ENCODE measurements around the gene SHF. TPM values are rescaled to one million over a fixed set of nuclear protein-coding genes. Genes with fewer than 3 reads are reported as not detected.

Gene SHF
- total RNA-seq, 2 donors from 2014 or later: 0.81 to 1.4 TPM

DNA sequence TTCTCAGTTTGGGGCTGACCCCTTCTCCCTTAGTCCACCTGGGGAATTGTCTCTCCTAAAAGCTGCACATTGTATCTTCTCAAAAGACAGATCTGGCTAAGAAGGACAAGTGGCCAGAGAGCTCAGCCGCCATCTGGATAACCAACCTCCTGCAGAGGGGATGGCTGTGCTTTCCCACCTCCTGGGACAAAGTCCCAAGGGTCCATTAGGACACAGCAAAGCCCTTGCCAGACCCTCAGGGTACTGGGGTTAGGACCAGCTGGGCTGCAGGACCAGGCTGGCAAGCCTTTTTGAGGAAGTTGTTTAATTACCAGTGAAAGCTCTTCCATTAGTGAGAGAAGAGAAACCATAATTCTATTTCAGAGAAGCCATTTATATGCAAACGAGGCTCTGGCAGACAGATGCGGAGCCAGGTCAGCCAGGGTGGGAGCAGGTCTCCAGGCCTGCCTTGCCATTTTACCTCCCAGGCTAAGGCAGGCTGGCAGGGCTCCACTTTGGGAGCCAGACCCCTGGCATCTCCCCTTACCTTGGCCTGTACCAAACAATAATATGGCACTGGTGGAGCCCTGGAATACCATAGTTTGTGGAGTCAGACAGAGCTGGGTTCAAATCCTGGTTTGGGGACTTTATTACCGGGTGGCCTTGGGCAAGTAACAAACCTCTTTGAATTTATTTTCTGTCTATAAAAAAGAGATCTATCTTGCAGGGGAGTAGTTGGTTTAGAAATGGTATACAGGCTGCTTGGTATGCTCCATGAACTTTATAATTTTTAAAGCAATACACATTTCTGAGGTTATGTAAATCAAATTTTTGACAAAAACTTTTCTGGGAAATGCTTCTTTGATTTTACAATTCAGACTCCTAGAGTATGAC lies 17.9 kb downstream of the SHF start:
- Mint-ChIP-seq H3K4me1 (ENCODE audit: low read depth in 2 of 2) (peaks cover 6 to 12% of the 10 kb centered on the region in 2 donors), H3K36me3 (no peaks in the 10 kb centered on the region), H3K9me3 (no peaks in the 10 kb centered on the region), H3K4me3 (no peak overlapping the region), H3K27me3 (no peaks in the 10 kb centered on the region), H3K27ac (no peak overlapping the region)
- ATAC-seq (no peak), DNase-seq (ENCODE audit: low spot score) (no peak)

DNA sequence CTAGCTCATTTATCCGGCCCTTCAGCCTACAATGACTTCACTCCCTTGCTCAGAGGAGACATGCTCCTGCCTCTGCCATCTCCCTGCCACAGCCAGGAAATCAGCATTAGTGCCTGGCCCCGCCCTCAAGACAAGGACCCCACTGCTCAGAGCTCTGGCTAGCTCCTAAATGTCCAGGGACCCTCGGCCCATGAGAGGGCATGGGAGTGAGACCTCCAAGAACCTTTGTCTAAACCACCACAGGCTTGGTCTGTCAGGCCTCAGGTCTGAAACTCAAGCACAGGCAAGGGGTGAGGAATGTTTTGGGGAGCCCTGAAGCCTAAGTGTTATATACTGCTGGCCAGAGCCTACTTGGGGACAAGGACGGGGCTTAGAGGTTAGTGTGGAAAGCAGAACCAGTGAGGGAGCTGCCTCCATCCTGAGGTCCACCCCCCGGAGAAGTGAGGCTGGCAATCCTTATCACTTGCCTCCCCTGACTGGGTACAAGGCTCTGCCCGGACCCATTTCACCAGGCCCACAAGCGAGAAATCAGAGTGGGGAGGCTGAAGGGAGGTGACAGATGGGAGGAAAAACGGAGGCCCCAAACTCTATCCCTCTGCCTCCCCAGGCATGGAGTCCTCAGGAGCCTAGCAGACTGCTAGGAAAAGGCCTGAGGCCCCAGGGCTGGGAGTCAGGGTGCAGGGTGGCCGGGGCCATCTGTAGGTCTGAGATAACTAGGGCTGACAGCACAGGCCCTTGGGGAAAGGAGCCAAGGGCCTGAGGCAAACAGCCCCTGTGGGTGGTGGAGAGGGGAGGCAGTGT lies 18.8 kb downstream of the SHF start:
- Mint-ChIP-seq H3K4me1 (ENCODE audit: low read depth in 2 of 2) (peaks cover 6 to 15% of the 10 kb centered on the region in 2 donors), H3K36me3 (no peaks in the 10 kb centered on the region), H3K27me3 (no peaks in the 10 kb centered on the region), H3K9me3 (no peaks in the 10 kb centered on the region), H3K27ac (no peak overlapping the region), H3K4me3 (no peak overlapping the region)
- DNase-seq (ENCODE audit: low spot score) (no peak), ATAC-seq (no peak)

DNA sequence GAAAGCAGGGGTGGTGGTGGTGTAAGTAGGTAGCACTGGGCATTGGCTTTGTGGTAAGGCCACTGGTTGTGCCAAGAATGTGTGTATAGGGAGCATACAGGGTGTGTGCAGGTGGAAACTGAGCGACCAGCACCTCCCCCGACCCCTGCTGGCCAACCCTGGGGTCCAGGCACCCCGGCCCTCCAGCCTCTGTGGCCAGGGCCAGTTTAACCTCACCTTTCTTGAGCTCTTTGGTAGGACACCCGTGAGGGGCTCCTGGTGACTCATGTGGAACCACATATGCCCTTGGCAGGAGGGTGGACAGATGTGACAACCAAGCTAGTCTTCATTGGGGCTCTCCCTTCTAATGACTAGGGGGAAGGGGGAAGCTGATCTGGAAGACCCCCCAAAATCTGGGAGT lies 19.5 kb downstream of the SHF start:
- no peak overlapping the region for H3K4me3 Mint-ChIP-seq
- H3K9me3 Mint-ChIP-seq: no peaks in the 10 kb centered on the region
- ATAC-seq: no peak
- DNase-seq (ENCODE audit: low spot score): no peak
- H3K36me3 Mint-ChIP-seq: no peaks in the 10 kb centered on the region
- H3K27me3 Mint-ChIP-seq: no peaks in the 10 kb centered on the region
- H3K4me1 Mint-ChIP-seq (ENCODE audit: low read depth in 2 of 2): peaks cover 6 to 16% of the 10 kb centered on the region in 2 donors
- H3K27ac Mint-ChIP-seq: no peak overlapping the region

DNA sequence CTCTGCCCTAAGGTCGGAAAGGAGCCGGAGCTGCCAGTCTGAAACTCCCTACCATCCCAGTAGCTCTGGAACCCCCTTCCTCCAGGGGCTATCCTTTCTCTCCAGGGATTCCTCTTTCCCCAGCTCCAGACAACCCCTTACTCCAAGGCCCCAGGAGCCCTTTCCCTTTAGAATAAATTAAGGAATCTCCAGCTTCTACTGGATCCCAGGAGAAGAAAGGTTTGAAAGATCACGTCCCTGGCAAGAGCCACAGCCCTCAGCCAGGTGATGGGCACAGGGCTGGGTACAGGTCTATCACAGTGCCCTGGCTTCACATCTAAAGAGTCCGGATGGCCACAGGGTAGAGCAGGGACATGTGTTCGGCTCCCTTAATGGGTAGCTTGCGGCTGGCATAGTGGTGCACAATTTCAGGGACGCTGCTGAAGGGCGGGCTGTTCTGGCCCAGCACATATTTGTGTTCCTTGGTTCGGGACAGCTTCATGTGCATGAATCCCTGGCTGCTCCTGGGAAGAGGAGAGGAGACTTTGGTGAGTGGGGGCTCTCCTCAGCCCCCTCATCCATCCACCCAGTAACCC lies 20.0 kb downstream of the SHF start:
- Mint-ChIP-seq H3K27ac (peak overlapping the region; percentile 35 to 79), H3K27me3 (no peaks in the 10 kb centered on the region), H3K36me3 (no peaks in the 10 kb centered on the region), H3K4me3 (peak overlapping the region; percentile 30), H3K4me1 (ENCODE audit: low read depth in 2 of 2) (peaks cover 6 to 21% of the 10 kb centered on the region in 2 donors), H3K9me3 (no peaks in the 10 kb centered on the region)
- DNase-seq (ENCODE audit: low spot score) (no peak), ATAC-seq (no peak)

DNA sequence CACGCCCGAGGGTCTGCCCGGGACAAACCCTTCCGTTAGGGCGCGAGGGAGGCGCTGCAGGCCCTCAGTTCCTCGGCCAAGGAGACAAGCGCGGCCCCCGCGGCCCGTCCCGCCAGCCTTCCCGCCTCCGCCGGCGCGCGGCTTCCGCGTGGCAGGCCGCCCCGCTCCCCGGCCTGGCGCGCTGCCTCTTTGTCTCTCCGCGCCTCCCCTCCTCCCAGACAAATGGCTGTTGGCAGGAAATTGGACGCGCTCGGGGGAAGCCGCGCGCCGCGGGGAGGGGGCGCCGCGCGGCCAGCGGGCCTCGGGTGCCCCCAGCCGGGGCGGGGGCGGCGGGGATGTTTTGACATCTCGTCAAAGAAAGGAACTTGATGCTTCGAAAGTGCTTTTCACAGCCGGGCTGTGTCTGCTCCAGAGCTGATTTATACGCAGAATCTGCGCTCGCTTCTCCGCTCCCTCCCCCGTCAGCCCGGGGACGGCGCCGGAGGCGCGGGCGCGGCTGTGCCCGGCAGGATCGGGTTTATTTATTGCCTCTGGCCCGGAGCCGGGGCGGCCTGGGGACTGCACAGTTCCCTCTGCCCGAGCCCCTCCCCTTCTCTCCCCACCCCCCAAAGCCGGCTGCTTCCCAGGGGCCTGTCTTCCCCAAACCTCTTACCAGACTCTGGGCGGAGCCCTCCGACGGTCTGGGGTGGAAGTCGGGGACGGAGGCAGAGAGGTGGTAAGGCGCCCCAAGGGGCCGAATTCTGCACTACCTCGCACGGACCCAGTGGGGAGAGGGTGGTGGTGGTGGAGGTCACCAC lies 20.7 kb downstream of the SHF start:
- H3K36me3 Mint-ChIP-seq: no peaks in the 10 kb centered on the region
- H3K4me1 Mint-ChIP-seq (ENCODE audit: low read depth in 2 of 2): peaks cover 6 to 22% of the 10 kb centered on the region in 2 donors
- H3K27me3 Mint-ChIP-seq: no peaks in the 10 kb centered on the region
- DNase-seq (ENCODE audit: low spot score) (peak; percentile 87), ATAC-seq (peak; percentile 92 to 95)
- no peaks in the 10 kb centered on the region for H3K9me3 Mint-ChIP-seq
- peak overlapping the region; percentile 30 for H3K4me3 Mint-ChIP-seq
- H3K27ac Mint-ChIP-seq: peak overlapping the region; percentile 35 to 79

DNA sequence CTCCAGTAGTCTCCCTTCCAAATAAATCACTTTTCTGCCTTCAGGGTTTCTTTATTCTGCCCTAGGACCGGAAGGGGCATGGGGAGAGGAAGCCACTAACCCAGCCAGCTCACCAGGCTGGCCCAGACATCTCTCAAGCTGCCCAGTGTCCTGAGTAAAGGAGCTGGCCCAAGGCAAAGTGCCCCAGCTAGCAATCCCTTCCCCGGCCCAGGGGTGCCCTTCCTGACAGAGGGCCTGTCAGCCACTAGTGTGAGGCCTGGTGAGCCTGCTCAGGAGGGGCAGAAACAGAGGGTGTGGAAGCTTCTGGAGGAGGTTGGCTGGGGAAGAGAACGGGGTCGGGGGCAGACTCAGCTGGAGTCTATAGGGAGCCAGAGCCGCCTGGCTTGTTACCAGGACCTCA lies 22.2 kb downstream of the SHF start:
- no peaks in the 10 kb centered on the region for H3K9me3 Mint-ChIP-seq
- H3K27ac Mint-ChIP-seq: peak overlapping the region; percentile 64 to 89
- peaks cover 6 to 27% of the 10 kb centered on the region in 2 donors for H3K4me1 Mint-ChIP-seq (ENCODE audit: low read depth in 2 of 2)

DNA sequence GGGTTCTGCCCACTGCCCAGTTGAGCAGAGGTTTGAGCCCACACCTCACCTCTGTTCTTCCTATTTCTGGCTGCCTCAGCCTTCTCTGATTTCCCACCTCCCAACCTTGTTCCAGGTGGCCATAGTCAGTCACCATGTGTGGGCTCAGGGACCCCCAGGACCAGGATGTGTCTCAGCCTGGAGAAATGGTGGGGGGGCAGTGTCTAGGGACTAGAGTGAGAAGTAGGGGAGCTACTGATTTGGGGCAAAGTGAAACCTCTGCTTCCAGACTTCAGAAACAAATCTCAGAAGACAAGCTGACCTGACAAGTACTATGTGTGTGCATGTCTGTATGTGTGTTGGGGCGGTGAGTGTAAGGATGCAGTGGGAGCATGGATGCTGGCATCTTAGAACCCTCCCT lies 22.9 kb downstream of the SHF start:
- ATAC-seq (no peak), DNase-seq (ENCODE audit: low spot score) (no peak)
- H3K4me3 Mint-ChIP-seq: peak overlapping the region; percentile 22
- H3K27me3 Mint-ChIP-seq: no peaks in the 10 kb centered on the region
- H3K9me3 Mint-ChIP-seq: no peaks in the 10 kb centered on the region
- H3K27ac Mint-ChIP-seq: peak overlapping the region; percentile 64 to 89
- no peaks in the 10 kb centered on the region for H3K36me3 Mint-ChIP-seq
- peaks cover 10 to 32% of the 10 kb centered on the region in 2 donors for H3K4me1 Mint-ChIP-seq (ENCODE audit: low read depth in 2 of 2)

More for the DNA sequence above, 22.2 kb downstream of the SHF start:
- DNase-seq (ENCODE audit: low spot score): no peak
- Mint-ChIP-seq H3K4me3 (peak overlapping the region; percentile 22), H3K36me3 (no peaks in the 10 kb centered on the region), H3K27me3 (no peaks in the 10 kb centered on the region)
- no peak for ATAC-seq

DNA sequence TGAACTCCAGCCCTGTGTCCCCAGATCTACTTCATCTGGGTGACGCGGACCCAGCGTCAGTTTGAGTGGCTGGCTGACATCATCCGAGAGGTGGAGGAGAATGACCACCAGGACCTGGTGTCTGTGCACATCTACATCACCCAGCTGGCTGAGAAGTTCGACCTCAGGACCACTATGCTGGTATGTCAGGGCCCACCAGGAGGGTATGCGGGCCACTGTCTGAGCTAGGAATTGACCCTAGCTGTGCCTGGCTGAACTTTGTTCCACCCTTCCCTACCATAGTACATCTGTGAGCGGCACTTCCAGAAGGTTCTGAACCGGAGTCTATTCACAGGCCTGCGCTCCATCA lies 24.3 kb downstream of the SHF start:
- ATAC-seq (no peak), DNase-seq (ENCODE audit: low spot score) (no peak)
- peak overlapping the region in 1 of 2 donors; percentile 75 for H3K27ac Mint-ChIP-seq
- H3K27me3 Mint-ChIP-seq: no peaks in the 10 kb centered on the region
- H3K36me3 Mint-ChIP-seq: no peaks in the 10 kb centered on the region
- H3K9me3 Mint-ChIP-seq: no peaks in the 10 kb centered on the region
- H3K4me3 Mint-ChIP-seq: no peak overlapping the region
- peaks cover 19 to 36% of the 10 kb centered on the region in 2 donors for H3K4me1 Mint-ChIP-seq (ENCODE audit: low read depth in 2 of 2)

DNA sequence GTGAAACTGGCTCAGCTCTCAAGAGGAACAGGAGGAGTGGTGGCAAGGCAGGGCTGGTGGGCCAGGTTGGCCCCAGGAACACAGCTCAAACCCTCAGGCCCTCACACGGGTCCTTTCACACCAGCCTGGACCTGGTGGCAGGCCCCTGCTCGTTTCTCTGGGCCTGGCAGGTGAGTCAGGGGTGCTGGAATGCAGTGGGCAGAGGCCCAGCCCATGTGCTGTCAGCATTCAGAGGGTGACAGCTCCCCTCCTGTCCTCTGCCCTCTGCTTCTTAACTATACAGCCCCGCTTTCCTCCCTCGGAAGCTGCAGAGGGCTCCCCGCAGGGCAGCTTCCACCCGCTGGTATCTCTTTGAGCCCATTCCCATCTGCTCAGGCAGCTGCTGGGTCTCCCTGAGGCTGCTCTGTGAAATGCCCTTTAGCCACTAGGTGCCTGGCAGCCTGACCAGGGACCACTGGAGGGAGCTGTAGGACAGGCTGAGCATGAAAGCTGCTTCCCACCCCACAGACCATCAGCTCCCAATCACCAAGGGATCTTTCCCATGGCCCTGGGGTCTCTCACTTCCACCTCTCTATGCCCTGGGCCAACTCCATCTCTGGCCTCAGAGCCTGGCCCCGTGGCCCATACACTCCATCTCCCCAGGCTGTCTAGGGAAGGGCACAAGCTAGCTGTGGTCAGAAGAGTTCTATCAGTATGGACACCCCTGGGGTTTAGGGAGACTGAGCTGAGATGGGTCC lies 24.8 kb downstream of the SHF start:
- Mint-ChIP-seq H3K27ac (peak overlapping the region in 1 of 2 donors; percentile 56), H3K4me1 (ENCODE audit: low read depth in 2 of 2) (peaks cover 19 to 39% of the 10 kb centered on the region in 2 donors), H3K36me3 (no peaks in the 10 kb centered on the region), H3K9me3 (no peaks in the 10 kb centered on the region), H3K27me3 (no peaks in the 10 kb centered on the region), H3K4me3 (no peak overlapping the region)
- DNase-seq (ENCODE audit: low spot score) (peak; percentile 81), ATAC-seq (peak; percentile 25 to 56)

DNA sequence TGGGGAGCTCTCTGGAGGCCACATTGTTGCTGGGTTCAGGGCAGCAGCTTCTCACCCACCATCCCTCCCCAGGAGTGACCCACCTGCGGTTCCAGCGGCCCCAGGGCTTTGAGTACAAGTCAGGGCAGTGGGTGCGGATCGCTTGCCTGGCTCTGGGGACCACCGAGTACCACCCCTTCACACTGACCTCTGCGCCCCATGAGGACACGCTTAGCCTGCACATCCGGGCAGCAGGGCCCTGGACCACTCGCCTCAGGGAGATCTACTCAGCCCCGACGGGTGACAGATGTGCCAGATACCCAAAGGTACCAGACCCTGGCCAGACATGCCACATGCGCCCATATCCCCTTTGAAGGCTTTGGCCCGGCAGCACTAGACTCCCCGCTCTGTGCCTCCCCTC lies 26.1 kb downstream of the SHF start:
- H3K36me3 Mint-ChIP-seq: no peaks in the 10 kb centered on the region
- no peaks in the 10 kb centered on the region for H3K9me3 Mint-ChIP-seq
- no peak for ATAC-seq
- DNase-seq (ENCODE audit: low spot score): no peak
- peaks cover 24 to 38% of the 10 kb centered on the region in 2 donors for H3K4me1 Mint-ChIP-seq (ENCODE audit: low read depth in 2 of 2)
- H3K27me3 Mint-ChIP-seq: no peaks in the 10 kb centered on the region
- no peak overlapping the region for H3K4me3 Mint-ChIP-seq
- no peak overlapping the region for H3K27ac Mint-ChIP-seq

DNA sequence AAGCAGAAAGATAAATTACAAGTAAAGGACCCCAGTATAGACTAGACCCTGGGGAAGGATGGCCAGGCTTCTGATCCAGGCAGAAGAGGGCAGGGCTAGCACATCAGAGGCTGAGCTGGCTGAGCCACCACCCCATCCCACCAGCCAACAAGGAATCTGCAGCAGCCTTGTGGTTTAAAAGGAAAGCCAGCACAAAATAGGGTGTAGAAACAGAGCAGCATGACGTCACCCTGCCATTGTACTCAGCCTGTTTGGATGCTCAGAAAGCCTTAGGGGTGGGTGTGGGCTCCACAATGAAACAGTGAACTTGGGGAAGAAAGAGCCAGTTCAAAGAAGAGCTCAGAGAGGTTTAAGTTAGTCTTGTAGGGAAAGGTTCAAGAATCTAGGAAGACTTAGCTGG lies 29.8 kb downstream of the SHF start:
- Mint-ChIP-seq H3K9me3 (no peaks in the 10 kb centered on the region), H3K4me3 (no peak overlapping the region), H3K36me3 (no peaks in the 10 kb centered on the region), H3K27ac (no peak overlapping the region), H3K4me1 (ENCODE audit: low read depth in 2 of 2) (peaks cover 19 to 24% of the 10 kb centered on the region in 2 donors), H3K27me3 (no peaks in the 10 kb centered on the region)
- ATAC-seq (no peak), DNase-seq (ENCODE audit: low spot score) (no peak)

DNA sequence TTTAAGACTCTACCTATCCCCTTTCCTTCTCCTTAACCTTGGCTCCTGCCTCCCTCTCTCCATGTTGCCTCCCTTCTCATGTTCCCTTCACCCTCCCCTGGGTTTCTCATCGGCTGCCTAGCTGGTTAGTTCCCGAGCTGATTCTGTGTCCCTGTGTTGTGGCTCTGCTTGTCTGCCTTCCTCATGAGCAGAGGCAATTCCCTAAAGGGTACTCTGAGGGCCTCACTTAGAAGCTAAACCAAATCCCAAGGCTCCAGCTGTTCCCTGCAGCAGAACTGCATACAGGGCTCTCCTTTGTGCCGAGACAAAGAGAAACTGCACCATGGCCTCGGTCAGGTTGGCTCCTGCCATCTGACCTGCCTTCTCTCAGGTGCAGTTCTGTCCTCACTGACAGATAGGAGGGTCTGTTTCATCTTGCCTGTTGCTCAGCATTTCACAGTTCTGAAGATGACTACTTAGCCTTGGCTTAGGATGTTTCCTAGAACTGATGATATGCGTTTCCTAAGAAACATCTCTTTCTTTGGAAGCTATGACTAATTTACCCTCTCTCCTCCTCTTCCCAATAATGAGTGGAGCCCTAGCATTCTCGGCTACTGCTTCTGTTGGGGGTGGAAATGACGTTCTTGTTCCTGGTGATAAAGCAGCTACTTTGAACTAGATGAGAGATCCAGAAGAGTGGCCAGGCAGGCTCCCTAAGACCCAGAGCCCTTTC lies 30.9 kb downstream of the SHF start:
- ATAC-seq: no peak
- H3K27ac Mint-ChIP-seq: no peak overlapping the region

More for the DNA sequence above, 30.9 kb downstream of the SHF start:
- H3K27me3 Mint-ChIP-seq: no peaks in the 10 kb centered on the region
- H3K9me3 Mint-ChIP-seq: no peaks in the 10 kb centered on the region
- DNase-seq (ENCODE audit: low spot score): no peak
- no peaks in the 10 kb centered on the region for H3K36me3 Mint-ChIP-seq
- peaks cover 19% of the 10 kb centered on the region in 2 donors for H3K4me1 Mint-ChIP-seq (ENCODE audit: low read depth in 2 of 2)
- no peak overlapping the region for H3K4me3 Mint-ChIP-seq

All from natural killer cell treated with Interleukin-12 subunit alpha and Interleukin-12 subunit beta and Interleukin-15 and Interleukin-18, amount 100 ng/mL, for 72 hours (primary cell).